ENCODE measurements around the gene TLR3.

TLR3 gene

GRCh38 chr4:186118582-186118981 is 49.6 kb downstream of the TLR3 start (continued):
- TF ChIP-seq ZNF518A (tag by site-specific recombination; conservative IDR thresholded peaks at IDR 0.05; ENCODE audit: low read depth) = no peak
- TF ChIP-seq HOXC10 (CRISPR knock-in tag; IDR thresholded peaks at IDR 0.05) = no peak
- no peak for TF ChIP-seq ZSCAN23 (tag by site-specific recombination; IDR thresholded peaks at IDR 0.05)
- TF ChIP-seq ZNF48 (tag by site-specific recombination; IDR thresholded peaks at IDR 0.05) = no peak
- no peak for TF ChIP-seq ZNF488 (tag by site-specific recombination; IDR thresholded peaks at IDR 0.05)
- TF ChIP-seq SP2 (tag by site-specific recombination; IDR thresholded peaks at IDR 0.05) = no peak

GRCh38 chr4:186121057-186121456 is 52.1 kb downstream of the TLR3 start:
- H3K9me3 ChIP-seq (ENCODE audit: control insufficient read depth, insufficient read depth, low read depth, low read length) = no peaks in the 10 kb centered on the region
- H3K4me1 ChIP-seq (ENCODE audit: control insufficient read depth, insufficient read depth, low read length) = no peaks in the 10 kb centered on the region
- ChIA-PET CTCF (no interaction called here), POLR2A (no interaction called here)
- H3K27ac ChIP-seq (ENCODE audit: extremely low read depth, low read depth, low read length) = no peak overlapping the region
- no peak overlapping the region for H3K4me3 ChIP-seq (ENCODE audit: low read depth, low read length)
- no peak for TF ChIP-seq SALL2 (tag by site-specific recombination; IDR thresholded peaks at IDR 0.05; ENCODE audit: borderline replicate concordance)
- no peak for TF ChIP-seq ZBTB8A (tag by site-specific recombination; IDR thresholded peaks at IDR 0.05)
- no peak for TF ChIP-seq ZNF274 (IDR thresholded peaks at IDR 0.05; ENCODE audit: low read length)
- no peak for TF ChIP-seq ZNF274 (tag by site-specific recombination; IDR thresholded peaks at IDR 0.05; ENCODE audit: borderline replicate concordance)
- TF ChIP-seq ZSCAN16 (tag by site-specific recombination; IDR thresholded peaks at IDR 0.05) = no peak
- no peak for TF ChIP-seq ZNF776 (tag by site-specific recombination; IDR thresholded peaks at IDR 0.05; ENCODE audit: borderline replicate concordance)
- no peak for TF ChIP-seq ZNF404 (tag by site-specific recombination; IDR thresholded peaks at IDR 0.05)
- no peak for TF ChIP-seq KLF8 (tag by site-specific recombination; IDR thresholded peaks at IDR 0.05)
- no peak for TF ChIP-seq ZNF558 (tag by site-specific recombination; IDR thresholded peaks at IDR 0.05)
- no peak for TF ChIP-seq ZNF837 (tag by site-specific recombination; IDR thresholded peaks at IDR 0.05)
- TF ChIP-seq GFI1B (tag by site-specific recombination; IDR thresholded peaks at IDR 0.05) = no peak
- TF ChIP-seq ZNF311 (tag by site-specific recombination; IDR thresholded peaks at IDR 0.05; ENCODE audit: borderline replicate concordance) = no peak
- TF ChIP-seq SP7 (tag by site-specific recombination; IDR thresholded peaks at IDR 0.05) = no peak
- TF ChIP-seq ELK4 (IDR thresholded peaks at IDR 0.05; ENCODE audit: borderline replicate concordance, low read depth, low read length) = no peak
- no peak for TF ChIP-seq ZSCAN4 (tag by site-specific recombination; IDR thresholded peaks at IDR 0.05)
- TF ChIP-seq ZNF529 (tag by site-specific recombination; IDR thresholded peaks at IDR 0.05; ENCODE audit: insufficient replicate concordance) = no peak
- H3K36me3 ChIP-seq (ENCODE audit: control insufficient read depth in 2 of 2, insufficient read depth in 1 of 2, low read length in 2 of 2) = no peaks in the 10 kb centered on the region
